Adrenal gland (tissue), 12 donors: ENCODE measurements around the gene SNX1. TPM values are rescaled to one million over a fixed set of nuclear protein-coding genes. Genes with fewer than 3 reads are reported as not detected.

Experiments
- DNase-seq, 7 donors: peaks; one replicate each; pipeline ENCODE4 v3.0.0-alpha.2; 2019 to 2020
- H3K27ac ChIP-seq, 5 donors: fragments of 200-600 bp; sonication (generic) in 4 of 5; 1 replicate in 3 of 5; 2 replicates in 2 of 5; pipeline versions ENCODE4 v1.5.1 to v1.8.0; 2016 to 2020; ENCODE audit warnings: mild to moderate bottlenecking in 1 of 5
- H3K27me3 ChIP-seq: fragments of 200-600 bp; 2 replicates; pipeline ENCODE4 v1.8.0; 2021
- H3K36me3 ChIP-seq, 2 donors: fragments of 200-600 bp; replicated peaks in 1 of 2; 1 replicate in 1 of 2; 2 replicates in 1 of 2; pipeline versions ENCODE4 v1.5.1 to v1.8.0; 2018 to 2022
- H3K4me1 ChIP-seq, 2 donors: fragments of 200-600 bp; replicated peaks in 1 of 2; 1 replicate in 1 of 2; 2 replicates in 1 of 2; pipeline versions ENCODE4 v1.5.1 to v1.8.0; 2018 to 2021
- H3K4me3 ChIP-seq, 4 donors: fragments of 200-600 bp; sonication (generic) in 3 of 4; one replicate each; pipeline ENCODE4 v1.5.1; 2016 to 2018
- H3K9me3 ChIP-seq, 3 donors: fragments of 200-600 bp; sonication (generic) in 1 of 3; replicated peaks in 1 of 3; 1 replicate in 2 of 3; 2 replicates in 1 of 3; pipeline versions ENCODE4 v1.5.1 to v1.8.0; 2016 to 2021
- CTCF ChIP-seq, 6 experiments: fragments of 450-650 bp in 4 of 6; fragments of 200-600 bp in 2 of 6; sonication (generic) in 1 of 6; IDR thresholded peaks; 1 replicate in 5 of 6; 2 replicates in 1 of 6; pipeline versions ENCODE4 v1.5.1 to v1.8.0; 2016 to 2021; ENCODE audit warnings: antibody characterized with exemption in 6 of 6, mild to moderate bottlenecking in 2 of 6, moderate library complexity in 1 of 6
- POLR2A ChIP-seq, 2 donors: fragments of 450-650 bp; IDR thresholded peaks; one replicate each; pipeline ENCODE4 v1.6.1; 2017; ENCODE audit warnings: antibody characterized with exemption in 2 of 2, mild to moderate bottlenecking in 2 of 2, moderate library complexity in 1 of 2
- WGBS, 4 donors: extraction: QIAGEN DNeasy Blood & Tissue Kit in 2 of 4; methylation state at CpG; one replicate each; pipeline versions ENCODE4 v1.1.5 to v1.1.7; 2013 to 2017; 5-methylcytosine and 5-hydroxymethylcytosine counted together
- intact Hi-C, 2 donors: fragments of 100-400 bp; cut with DNase I; formaldehyde crosslinking; loops; one replicate each; pipeline versions ENCODE4 v1.14.1 to v1.15.0; 2022 to 2023
- polyA plus RNA-seq, 3 donors: library from polyadenylated mRNA; stranded (reverse); fragments of 200-250 nt in 2 of 3; fragments of 350-450 nt in 1 of 3; fragmentation: Illumina TruSeq in 1 of 3; extraction: RNeasy Lipid Tissue Mini Kit (QIAGEN cat#74804) in 1 of 3; gene quantifications; one replicate each; pipeline ENCODE4 v1.2.3, GENCODE V29; 2013 to 2014
- small RNA-seq, 2 donors: library from RNA; depleted of rRNA; stranded (forward); fragments of <200 nt; gene quantifications; one replicate each; pipeline ENCODE3, GENCODE V24; 2016
- total RNA-seq, 9 donors: library from RNA; depleted of rRNA in 4 of 9; stranded (reverse); fragments of >200 nt in 4 of 9; fragments of 120-200 nt in 1 of 9; fragmentation: NEBNext Ultra II Directional in 1 of 9; extraction: Animal tissue kit (Norgen Biotek cat#: 25700) in 1 of 9; gene quantifications; one replicate each; pipeline versions ENCODE4 v1.1.0 to v1.2.4, GENCODE V29; 2013 to 2023
- donor health status: healthy with polysubstance abuse.
- donor health status: Bipolar disorder and iron deficiency.
- donor health status: DM: yes; HTN: yes; CAD: no.
- donor health status: DM: no; HTN: no; CAD: no.
- donor health status: DM: no; HTN: no; CAD: no.
- donor health status: DM: yes; HTN: yes; CAD: no.

Gene SNX1
- total and polyA plus RNA-seq, 12 donors: 61.2 to 251 (median 111) TPM

GRCh38 chr15:64187396-64188191 is 91.8 kb downstream of the SNX1 start:
- Histone ChIP-seq H3K4me3 (no peak overlapping the region), H3K9me3 (no peaks in the 10 kb centered on the region), H3K27me3 (no peaks in the 10 kb centered on the region), H3K4me1 (no peaks in the 10 kb centered on the region), H3K27ac (no peak overlapping the region), H3K36me3 (no peaks in the 10 kb centered on the region)
- no peak for DNase-seq
- WGBS, 4 donors: 88 to 98% (median 95%) methylated on average over 2 of the region's 2 CpGs
- intact Hi-C loops: no loop called here
- no peak for TF ChIP-seq POLR2A (IDR thresholded peaks at IDR 0.05)
- no peak for TF ChIP-seq CTCF (IDR thresholded peaks at IDR 0.05)

Small RNAs within 50 kb of the gene (small RNA-seq; reads per million reads assigned to genes)
- gene RF00019: 0 reads per million in 2 donors

Other genes starting within 250 kb of the SNX1 start
- 1 to 10 TPM; 1.2 to 8.4 (median 5.9) TPM for gene DAPK2, start 49.5 kb upstream of the SNX1 start, total RNA-seq
- 1 to 10 TPM in 2 of 3 donors, under 1 TPM in 1; 0.97 to 8.7 (median 6.4) TPM for gene DAPK2, start 49.5 kb upstream of the SNX1 start, polyA plus RNA-seq
- 100 to 1,000 TPM in 6 of 9 donors, 10 to 100 TPM in 3; 49.2 to 209 (median 119) TPM for gene CIAO2A, start 2.1 kb upstream of the SNX1 start, total RNA-seq
- 100 to 1,000 TPM in 2 of 3 donors, 10 to 100 TPM in 1; 93.6 to 154 (median 108) TPM for gene CIAO2A, start 2.1 kb upstream of the SNX1 start, polyA plus RNA-seq
- 1 to 10 TPM in 4 of 9 donors, under 1 TPM in 5; 0.35 to 2.5 (median 0.84) TPM for gene SNX22, start 55.7 kb downstream of the SNX1 start, total RNA-seq
- 1 to 10 TPM in 2 of 3 donors, under 1 TPM in 1; 0.15 to 3.1 (median 2.3) TPM for gene SNX22, start 55.7 kb downstream of the SNX1 start, polyA plus RNA-seq
- 1,000 to 10,000 TPM in 1 of 9 donors, 100 to 1,000 TPM in 8; 313 to 2,941 (median 624) TPM for gene PPIB, start 67.0 kb downstream of the SNX1 start, total RNA-seq
- 1,000 to 10,000 TPM in 1 of 3 donors, 100 to 1,000 TPM in 2; 611 to 1,206 (median 702) TPM for gene PPIB, start 67.0 kb downstream of the SNX1 start, polyA plus RNA-seq